K562 (cell line): ENCODE results near the gene ALOXE3. TPM values are rescaled to one million over a fixed set of nuclear protein-coding genes. Genes with fewer than 3 reads are reported as not detected.

ENCODE experiments used
- EWSR1 ChIP-seq: fragments of 450-650 bp; IDR thresholded peaks from 2 replicates; pipeline ENCODE4 v1.6.1; 2018; ENCODE audit warnings: borderline replicate concordance, mild to moderate bottlenecking, low read depth, moderate library complexity; ENCODE audit not compliant: partially characterized antibody
- FOXP1 ChIP-seq: sonication (generic); formaldehyde crosslinking; IDR thresholded peaks from 2 replicates; pipeline ENCODE4 v1.8.0; 2022; ENCODE audit warnings: mild to moderate bottlenecking, missing genetic modification reagents
- HDAC8 ChIP-seq: fragments of 450-650 bp; IDR thresholded peaks from 2 replicates; pipeline ENCODE4 v1.6.1; 2016; ENCODE audit warnings: mild to moderate bottlenecking, missing genetic modification characterization, moderate library complexity, missing compliant biosample characterization
- KAT8 ChIP-seq: fragments of 450-650 bp; IDR thresholded peaks from 2 replicates; pipeline ENCODE4 v1.6.1; 2016; ENCODE audit warnings: low read depth, mild to moderate bottlenecking
- KLF1 ChIP-seq: fragments of 450-650 bp; IDR thresholded peaks from 2 replicates; pipeline ENCODE4 v1.6.1; 2016; ENCODE audit warnings: missing genetic modification characterization, missing compliant biosample characterization
- L3MBTL2 ChIP-seq: fragments of 450-650 bp; IDR thresholded peaks from 2 replicates; pipeline ENCODE4 v1.6.1; 2016; ENCODE audit warnings: mild to moderate bottlenecking, moderate library complexity
- MTA2 ChIP-seq: fragments of 450-650 bp; IDR thresholded peaks from 2 replicates; pipeline ENCODE4 v1.6.1; 2016; ENCODE audit warnings: low read depth
- MTF1 ChIP-seq: fragments of 250-450 bp; sonication (Bioruptor Pico); IDR thresholded peaks from 2 replicates; pipeline ENCODE4 v1.9.0; 2021; ENCODE audit warnings: moderate library complexity, mild to moderate bottlenecking, inconsistent platforms, borderline replicate concordance
- NCOA6 ChIP-seq: fragments of 450-650 bp; IDR thresholded peaks from 2 replicates; pipeline ENCODE4 v1.6.1; 2017; ENCODE audit warnings: mild to moderate bottlenecking
- NFRKB ChIP-seq: fragments of 450-650 bp; IDR thresholded peaks from 2 replicates; pipeline ENCODE4 v1.6.1; 2016; ENCODE audit warnings: low read depth
- ZNF24 ChIP-seq: fragments of 450-650 bp; IDR thresholded peaks from 2 replicates; pipeline ENCODE4 v1.6.1; 2016
- polyA plus RNA-seq, 8 experiments: library from polyadenylated mRNA; depleted of rRNA in 4 of 8; stranded (reverse) in 5 of 8; unstranded in 3 of 8; fragments of >200 nt; fragmentation: Nextera tagmentation in 2 of 8; fragmentation: Illumina TruSeq in 1 of 8; extraction: Ambion mirVana in 2 of 8; extraction: Trizol in 1 of 8; gene quantifications; 2 replicates each; pipeline versions ENCODE4 v1.2.1 to v1.2.3, GENCODE V29; 2011 to 2014; ENCODE audit warnings: inconsistent platforms in 1 of 8, missing spikeins in 1 of 8
- total RNA-seq, 7 experiments: library from RNA; depleted of rRNA in 6 of 7; stranded (reverse); fragments of >200 nt in 6 of 7; fragmentation: Illumina TruSeq in 2 of 7; extraction: Trizol in 2 of 7; gene quantifications; 2 replicates each; pipeline versions ENCODE4 v1.2.1 to v1.2.3, GENCODE V29; 2011 to 2021; ENCODE audit warnings: low replicate concordance in 1 of 7
- TF ChIP-seq, protein P1 (sequence below): fragments of 450-650 bp; IDR thresholded peaks from 2 replicates; pipeline ENCODE4 v1.6.1; 2016; ENCODE audit warnings: mild to moderate bottlenecking, moderate library complexity
- TF ChIP-seq, protein P2 (sequence below): fragments of 450-650 bp; conservative IDR thresholded peaks from 2 replicates; pipeline ENCODE4 v1.6.1; 2016; ENCODE audit warnings: missing genetic modification characterization, low read depth, mild to moderate bottlenecking, missing compliant biosample characterization, moderate library complexity
- TF ChIP-seq, protein P3 (sequence below): sonication (generic); formaldehyde crosslinking; IDR thresholded peaks from 2 replicates; pipeline ENCODE4 v1.8.0; 2022; ENCODE audit warnings: missing genetic modification reagents, mild to moderate bottlenecking, borderline replicate concordance

The ALOXE3 gene
- total and polyA plus RNA-seq, 9 of the 15 experiments (the other 6 are each of a cell fraction or from before 2014, with no cell fraction given), result 0.04 TPM; not detected in 8

DNA sequence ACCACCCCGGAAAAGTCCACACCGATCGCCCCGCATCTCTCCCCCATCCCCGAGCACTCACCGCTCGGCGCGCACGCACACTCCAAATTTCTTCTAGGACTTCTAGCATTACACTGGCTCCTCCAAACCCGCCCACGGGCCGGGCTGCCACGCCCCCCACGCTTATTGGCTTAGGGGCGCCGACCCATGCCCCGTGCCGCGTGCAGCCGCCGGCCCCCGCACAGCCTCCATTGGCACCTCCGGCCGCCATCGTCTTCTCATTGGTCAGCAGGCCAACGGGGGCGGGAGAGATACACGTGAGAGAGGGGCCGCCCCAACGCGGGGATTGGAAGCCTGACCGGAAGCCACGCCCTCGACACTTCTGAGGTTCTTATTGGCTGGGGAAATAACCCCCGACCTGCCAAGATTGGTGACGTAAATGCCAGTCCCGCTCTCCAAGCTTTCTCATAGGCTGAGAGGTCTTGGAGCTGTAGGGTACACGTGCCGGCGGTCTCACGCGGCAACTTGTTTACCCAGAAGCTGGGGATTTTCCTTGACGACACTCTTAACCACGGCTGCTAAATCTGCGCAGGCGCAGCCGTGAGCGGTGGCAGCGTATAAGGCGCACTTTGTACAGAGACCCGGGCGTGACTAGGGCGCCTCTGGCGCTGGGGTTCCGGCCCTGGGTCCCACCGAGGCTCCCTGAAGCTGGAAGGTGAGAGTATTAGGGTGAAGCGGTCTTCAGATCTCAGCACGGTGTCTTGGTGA lies 38.1 kb upstream of the ALOXE3 start (continued):
- TF ChIP-seq, protein P1, sequence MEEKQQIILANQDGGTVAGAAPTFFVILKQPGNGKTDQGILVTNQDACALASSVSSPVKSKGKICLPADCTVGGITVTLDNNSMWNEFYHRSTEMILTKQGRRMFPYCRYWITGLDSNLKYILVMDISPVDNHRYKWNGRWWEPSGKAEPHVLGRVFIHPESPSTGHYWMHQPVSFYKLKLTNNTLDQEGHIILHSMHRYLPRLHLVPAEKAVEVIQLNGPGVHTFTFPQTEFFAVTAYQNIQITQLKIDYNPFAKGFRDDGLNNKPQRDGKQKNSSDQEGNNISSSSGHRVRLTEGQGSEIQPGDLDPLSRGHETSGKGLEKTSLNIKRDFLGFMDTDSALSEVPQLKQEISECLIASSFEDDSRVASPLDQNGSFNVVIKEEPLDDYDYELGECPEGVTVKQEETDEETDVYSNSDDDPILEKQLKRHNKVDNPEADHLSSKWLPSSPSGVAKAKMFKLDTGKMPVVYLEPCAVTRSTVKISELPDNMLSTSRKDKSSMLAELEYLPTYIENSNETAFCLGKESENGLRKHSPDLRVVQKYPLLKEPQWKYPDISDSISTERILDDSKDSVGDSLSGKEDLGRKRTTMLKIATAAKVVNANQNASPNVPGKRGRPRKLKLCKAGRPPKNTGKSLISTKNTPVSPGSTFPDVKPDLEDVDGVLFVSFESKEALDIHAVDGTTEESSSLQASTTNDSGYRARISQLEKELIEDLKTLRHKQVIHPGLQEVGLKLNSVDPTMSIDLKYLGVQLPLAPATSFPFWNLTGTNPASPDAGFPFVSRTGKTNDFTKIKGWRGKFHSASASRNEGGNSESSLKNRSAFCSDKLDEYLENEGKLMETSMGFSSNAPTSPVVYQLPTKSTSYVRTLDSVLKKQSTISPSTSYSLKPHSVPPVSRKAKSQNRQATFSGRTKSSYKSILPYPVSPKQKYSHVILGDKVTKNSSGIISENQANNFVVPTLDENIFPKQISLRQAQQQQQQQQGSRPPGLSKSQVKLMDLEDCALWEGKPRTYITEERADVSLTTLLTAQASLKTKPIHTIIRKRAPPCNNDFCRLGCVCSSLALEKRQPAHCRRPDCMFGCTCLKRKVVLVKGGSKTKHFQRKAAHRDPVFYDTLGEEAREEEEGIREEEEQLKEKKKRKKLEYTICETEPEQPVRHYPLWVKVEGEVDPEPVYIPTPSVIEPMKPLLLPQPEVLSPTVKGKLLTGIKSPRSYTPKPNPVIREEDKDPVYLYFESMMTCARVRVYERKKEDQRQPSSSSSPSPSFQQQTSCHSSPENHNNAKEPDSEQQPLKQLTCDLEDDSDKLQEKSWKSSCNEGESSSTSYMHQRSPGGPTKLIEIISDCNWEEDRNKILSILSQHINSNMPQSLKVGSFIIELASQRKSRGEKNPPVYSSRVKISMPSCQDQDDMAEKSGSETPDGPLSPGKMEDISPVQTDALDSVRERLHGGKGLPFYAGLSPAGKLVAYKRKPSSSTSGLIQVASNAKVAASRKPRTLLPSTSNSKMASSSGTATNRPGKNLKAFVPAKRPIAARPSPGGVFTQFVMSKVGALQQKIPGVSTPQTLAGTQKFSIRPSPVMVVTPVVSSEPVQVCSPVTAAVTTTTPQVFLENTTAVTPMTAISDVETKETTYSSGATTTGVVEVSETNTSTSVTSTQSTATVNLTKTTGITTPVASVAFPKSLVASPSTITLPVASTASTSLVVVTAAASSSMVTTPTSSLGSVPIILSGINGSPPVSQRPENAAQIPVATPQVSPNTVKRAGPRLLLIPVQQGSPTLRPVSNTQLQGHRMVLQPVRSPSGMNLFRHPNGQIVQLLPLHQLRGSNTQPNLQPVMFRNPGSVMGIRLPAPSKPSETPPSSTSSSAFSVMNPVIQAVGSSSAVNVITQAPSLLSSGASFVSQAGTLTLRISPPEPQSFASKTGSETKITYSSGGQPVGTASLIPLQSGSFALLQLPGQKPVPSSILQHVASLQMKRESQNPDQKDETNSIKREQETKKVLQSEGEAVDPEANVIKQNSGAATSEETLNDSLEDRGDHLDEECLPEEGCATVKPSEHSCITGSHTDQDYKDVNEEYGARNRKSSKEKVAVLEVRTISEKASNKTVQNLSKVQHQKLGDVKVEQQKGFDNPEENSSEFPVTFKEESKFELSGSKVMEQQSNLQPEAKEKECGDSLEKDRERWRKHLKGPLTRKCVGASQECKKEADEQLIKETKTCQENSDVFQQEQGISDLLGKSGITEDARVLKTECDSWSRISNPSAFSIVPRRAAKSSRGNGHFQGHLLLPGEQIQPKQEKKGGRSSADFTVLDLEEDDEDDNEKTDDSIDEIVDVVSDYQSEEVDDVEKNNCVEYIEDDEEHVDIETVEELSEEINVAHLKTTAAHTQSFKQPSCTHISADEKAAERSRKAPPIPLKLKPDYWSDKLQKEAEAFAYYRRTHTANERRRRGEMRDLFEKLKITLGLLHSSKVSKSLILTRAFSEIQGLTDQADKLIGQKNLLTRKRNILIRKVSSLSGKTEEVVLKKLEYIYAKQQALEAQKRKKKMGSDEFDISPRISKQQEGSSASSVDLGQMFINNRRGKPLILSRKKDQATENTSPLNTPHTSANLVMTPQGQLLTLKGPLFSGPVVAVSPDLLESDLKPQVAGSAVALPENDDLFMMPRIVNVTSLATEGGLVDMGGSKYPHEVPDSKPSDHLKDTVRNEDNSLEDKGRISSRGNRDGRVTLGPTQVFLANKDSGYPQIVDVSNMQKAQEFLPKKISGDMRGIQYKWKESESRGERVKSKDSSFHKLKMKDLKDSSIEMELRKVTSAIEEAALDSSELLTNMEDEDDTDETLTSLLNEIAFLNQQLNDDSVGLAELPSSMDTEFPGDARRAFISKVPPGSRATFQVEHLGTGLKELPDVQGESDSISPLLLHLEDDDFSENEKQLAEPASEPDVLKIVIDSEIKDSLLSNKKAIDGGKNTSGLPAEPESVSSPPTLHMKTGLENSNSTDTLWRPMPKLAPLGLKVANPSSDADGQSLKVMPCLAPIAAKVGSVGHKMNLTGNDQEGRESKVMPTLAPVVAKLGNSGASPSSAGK, result peak; percentile 93
- TF ChIP-seq L3MBTL2, result peak; percentile 99
- TF ChIP-seq NFRKB, result no peak
- TF ChIP-seq, protein P2, sequence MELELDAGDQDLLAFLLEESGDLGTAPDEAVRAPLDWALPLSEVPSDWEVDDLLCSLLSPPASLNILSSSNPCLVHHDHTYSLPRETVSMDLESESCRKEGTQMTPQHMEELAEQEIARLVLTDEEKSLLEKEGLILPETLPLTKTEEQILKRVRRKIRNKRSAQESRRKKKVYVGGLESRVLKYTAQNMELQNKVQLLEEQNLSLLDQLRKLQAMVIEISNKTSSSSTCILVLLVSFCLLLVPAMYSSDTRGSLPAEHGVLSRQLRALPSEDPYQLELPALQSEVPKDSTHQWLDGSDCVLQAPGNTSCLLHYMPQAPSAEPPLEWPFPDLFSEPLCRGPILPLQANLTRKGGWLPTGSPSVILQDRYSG (tag), result no peak
- TF ChIP-seq MTF1 (CRISPR knock-in tag), result no peak
- TF ChIP-seq MTA2, result no peak; the same call in 1 of the 2 replicates
- TF ChIP-seq FOXP1 (CRISPR knock-in tag), result peak; percentile 13; the same call in 1 of the 2 replicates
- no peak for TF ChIP-seq NCOA6
- no peak for TF ChIP-seq KLF1 (tag)
- TF ChIP-seq EWSR1, result no peak
- TF ChIP-seq, protein P3, sequence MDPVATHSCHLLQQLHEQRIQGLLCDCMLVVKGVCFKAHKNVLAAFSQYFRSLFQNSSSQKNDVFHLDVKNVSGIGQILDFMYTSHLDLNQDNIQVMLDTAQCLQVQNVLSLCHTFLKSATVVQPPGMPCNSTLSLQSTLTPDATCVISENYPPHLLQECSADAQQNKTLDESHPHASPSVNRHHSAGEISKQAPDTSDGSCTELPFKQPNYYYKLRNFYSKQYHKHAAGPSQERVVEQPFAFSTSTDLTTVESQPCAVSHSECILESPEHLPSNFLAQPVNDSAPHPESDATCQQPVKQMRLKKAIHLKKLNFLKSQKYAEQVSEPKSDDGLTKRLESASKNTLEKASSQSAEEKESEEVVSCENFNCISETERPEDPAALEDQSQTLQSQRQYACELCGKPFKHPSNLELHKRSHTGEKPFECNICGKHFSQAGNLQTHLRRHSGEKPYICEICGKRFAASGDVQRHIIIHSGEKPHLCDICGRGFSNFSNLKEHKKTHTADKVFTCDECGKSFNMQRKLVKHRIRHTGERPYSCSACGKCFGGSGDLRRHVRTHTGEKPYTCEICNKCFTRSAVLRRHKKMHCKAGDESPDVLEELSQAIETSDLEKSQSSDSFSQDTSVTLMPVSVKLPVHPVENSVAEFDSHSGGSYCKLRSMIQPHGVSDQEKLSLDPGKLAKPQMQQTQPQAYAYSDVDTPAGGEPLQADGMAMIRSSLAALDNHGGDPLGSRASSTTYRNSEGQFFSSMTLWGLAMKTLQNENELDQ, result no peak
- no peak for TF ChIP-seq KAT8
- TF ChIP-seq ZNF24, result 0 out of 2 replicates have a peak, but pooled peaks have one; percentile 52
- no peak for TF ChIP-seq HDAC8 (tag)
